AG04449 (cell line): Measurements from ENCODE around the gene DLGAP1.

Experiments
- CTCF ChIA-PET: fragments of 350-600 bp; formaldehyde crosslinking; extraction: SDS; loops from one replicate; lab custom pipeline; 2021; ENCODE audit warnings: antibody characterized with exemption; lab: Yijun Ruan, JAX
- POLR2A ChIA-PET: fragments of 400-600, 350-600 bp; formaldehyde crosslinking; extraction: SDS; loops from one replicate; lab custom pipeline; 2020; ENCODE audit warnings: antibody characterized with exemption, inconsistent platforms; lab: Yijun Ruan, JAX
- DNase-seq: peaks from one replicate; pipeline ENCODE4 v3.0.0-alpha.2; 2010; ENCODE audit warnings: low read depth, low spot score
- H3K4me3 ChIP-seq: 2 replicates; pipeline ENCODE4 v1.5.1; 2011; ENCODE audit warnings: low read depth, mild to moderate bottlenecking, control low read depth, low read length
- TF ChIP-seq, protein P1 (sequence below): IDR thresholded peaks from one replicate; pipeline ENCODE4 v1.5.1; 2011; ENCODE audit warnings: mild to moderate bottlenecking, moderate library complexity, low read length, control low read depth, inconsistent platforms; ENCODE audit not compliant: insufficient read depth; ENCODE audit errors: missing control alignments

DLGAP1 gene

DNA sequence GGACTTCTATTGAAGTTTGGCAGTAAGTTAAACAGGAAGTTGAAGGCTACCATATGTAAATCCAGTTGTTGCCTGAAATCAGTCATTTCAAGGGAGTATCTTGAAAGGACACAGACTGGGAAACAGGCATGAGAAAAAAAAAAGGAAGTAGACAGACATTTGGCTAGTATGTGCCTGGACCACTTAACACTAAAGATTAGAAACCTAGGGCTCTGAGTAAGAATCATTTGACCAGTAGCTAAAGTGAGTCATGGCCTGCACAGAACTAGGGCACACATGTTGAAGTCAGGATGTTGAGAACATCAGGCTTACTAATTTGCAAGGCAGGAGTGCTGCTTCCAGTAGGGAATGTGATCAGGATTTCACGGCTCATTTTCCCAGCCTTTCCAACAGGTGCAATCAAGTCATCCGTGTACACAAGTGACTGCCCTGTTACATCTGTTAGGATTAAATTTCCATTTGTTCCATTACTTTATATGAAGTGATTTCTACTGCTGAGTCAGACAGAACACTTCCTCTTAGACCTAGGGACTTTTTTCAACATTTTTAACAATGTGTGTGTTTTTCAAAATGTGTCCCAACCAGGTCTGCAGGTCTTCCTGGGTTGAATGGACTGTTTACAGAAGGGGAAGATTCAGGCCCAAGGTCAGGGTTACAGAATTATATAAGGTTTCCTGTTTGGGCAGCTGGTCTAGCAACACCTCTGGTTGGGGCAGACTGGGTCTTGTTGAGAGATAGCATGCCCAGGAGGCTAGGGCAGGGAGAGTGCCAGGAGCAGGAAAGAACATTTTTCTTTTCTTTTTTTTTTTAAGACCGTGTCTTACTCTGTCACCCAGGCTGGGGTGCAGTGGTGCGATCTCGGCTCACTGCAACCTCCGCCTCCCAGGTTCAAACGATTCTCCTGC is 859.5 kb downstream of the DLGAP1 start:
- CTCF ChIA-PET, result interaction anchor here (1.1 to 6.4 kb wide), 17 partner anchors 7 to 314 kb away, joined by 3 to 102 read pairs (median 6); no protein-coding TSS in a partner anchor
- H3K4me3 ChIP-seq, result peak overlapping the region; percentile 57
- DNase-seq, result peak; percentile 83
- POLR2A ChIA-PET, result interaction anchor here (0.7 to 3.7 kb wide), 6 partner anchors 8 to 147 kb away, joined by 3 to 34 read pairs (median 13); no protein-coding TSS in a partner anchor
- TF ChIP-seq, protein P1, sequence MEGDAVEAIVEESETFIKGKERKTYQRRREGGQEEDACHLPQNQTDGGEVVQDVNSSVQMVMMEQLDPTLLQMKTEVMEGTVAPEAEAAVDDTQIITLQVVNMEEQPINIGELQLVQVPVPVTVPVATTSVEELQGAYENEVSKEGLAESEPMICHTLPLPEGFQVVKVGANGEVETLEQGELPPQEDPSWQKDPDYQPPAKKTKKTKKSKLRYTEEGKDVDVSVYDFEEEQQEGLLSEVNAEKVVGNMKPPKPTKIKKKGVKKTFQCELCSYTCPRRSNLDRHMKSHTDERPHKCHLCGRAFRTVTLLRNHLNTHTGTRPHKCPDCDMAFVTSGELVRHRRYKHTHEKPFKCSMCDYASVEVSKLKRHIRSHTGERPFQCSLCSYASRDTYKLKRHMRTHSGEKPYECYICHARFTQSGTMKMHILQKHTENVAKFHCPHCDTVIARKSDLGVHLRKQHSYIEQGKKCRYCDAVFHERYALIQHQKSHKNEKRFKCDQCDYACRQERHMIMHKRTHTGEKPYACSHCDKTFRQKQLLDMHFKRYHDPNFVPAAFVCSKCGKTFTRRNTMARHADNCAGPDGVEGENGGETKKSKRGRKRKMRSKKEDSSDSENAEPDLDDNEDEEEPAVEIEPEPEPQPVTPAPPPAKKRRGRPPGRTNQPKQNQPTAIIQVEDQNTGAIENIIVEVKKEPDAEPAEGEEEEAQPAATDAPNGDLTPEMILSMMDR, result no peak

DNA sequence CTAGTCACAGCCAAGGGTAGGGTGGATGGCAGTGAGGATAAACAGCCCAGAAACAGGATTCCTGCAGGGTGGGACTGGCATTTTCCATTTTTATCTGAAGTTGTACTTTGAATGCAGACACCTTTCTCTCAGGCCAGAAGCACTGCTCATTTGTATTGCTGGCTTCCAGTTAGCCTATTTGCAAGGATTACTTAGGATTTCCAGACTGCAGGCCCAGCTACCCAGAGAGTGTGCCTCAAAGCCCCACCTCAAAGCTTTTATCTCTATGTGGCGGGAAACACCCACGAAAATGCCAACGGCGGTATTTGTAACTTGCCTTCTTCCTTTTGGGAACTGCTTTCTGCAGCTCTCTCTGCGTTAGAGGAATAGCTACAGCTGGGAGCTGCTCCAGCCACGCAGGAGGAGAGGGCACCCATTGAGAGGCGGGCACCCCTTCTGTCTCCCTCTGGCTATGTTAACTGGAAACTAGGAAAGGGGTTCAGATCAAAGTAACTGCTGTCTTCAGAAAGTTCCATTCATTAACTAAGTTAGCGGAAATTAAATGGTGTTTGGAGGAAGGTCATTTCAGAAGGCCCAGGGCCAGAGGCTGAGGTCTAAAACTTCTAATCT is 860.2 kb downstream of the DLGAP1 start:
- POLR2A ChIA-PET, result interaction anchor here (0.7 to 3.7 kb wide), 6 partner anchors 9 to 146 kb away, joined by 3 to 34 read pairs (median 13); no protein-coding TSS in a partner anchor
- TF ChIP-seq, protein P1, result no peak
- H3K4me3 ChIP-seq, result peak overlapping the region; percentile 57
- no peak for DNase-seq
- CTCF ChIA-PET, result interaction anchor here (0.7 to 6.4 kb wide), 28 partner anchors 8 to 315 kb away, joined by 3 to 102 read pairs (median 5); partner anchors contain the start of gene TGIF1

DNA sequence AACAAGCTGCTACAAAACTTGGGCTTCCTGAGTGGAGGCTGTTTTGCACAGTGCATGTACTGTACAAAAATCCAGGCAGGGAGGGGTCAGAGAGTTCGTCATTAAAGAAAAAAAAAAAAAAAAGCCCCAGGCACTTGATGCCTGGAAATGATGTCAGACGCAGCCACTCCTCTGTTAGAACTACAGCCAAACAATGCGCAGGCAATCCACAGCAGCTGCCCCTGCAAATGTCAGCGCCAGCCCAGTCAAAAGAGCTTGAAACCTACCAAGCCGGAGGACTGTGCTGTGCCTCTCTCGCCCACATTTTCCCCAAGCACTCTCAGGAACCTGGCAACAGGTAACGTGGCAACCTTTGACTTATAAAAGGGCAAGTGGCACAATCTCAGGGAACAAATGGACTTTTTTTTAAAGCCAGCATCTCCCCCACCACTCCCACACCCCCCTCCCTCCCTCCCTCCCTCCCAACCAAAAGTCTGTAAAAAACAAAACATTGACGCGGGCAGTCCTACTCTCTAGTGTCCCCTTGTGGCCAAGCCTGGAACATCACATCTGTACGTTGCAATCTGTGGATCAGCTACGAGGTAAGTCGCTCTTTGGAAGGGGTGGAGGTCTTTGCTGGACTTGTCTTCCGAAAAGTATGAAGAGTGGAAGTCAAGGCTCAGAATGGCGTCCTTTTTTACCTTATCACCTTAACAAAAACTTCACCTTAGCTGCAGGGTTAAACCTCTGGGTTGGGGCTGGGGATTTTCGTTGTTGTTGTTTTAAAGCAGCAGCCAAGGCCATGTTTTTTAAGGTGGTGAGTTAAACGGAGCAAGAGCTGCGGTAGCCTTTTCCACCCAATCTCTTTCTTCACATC is 861.0 kb downstream of the DLGAP1 start:
- ChIA-PET CTCF (interaction anchor here (0.7 to 6.4 kb wide), 29 partner anchors 9 to 315 kb away, joined by 3 to 102 read pairs (median 5); partner anchors contain the start of gene TGIF1), POLR2A (interaction anchor here (0.6 to 3.7 kb wide), 12 partner anchors 9 to 330 kb away, joined by 3 to 34 read pairs (median 4); no protein-coding TSS in a partner anchor)
- TF ChIP-seq, protein P1, result peak; percentile 89
- peak overlapping the region; percentile 64 for H3K4me3 ChIP-seq
- peak; percentile 91 for DNase-seq

DNA sequence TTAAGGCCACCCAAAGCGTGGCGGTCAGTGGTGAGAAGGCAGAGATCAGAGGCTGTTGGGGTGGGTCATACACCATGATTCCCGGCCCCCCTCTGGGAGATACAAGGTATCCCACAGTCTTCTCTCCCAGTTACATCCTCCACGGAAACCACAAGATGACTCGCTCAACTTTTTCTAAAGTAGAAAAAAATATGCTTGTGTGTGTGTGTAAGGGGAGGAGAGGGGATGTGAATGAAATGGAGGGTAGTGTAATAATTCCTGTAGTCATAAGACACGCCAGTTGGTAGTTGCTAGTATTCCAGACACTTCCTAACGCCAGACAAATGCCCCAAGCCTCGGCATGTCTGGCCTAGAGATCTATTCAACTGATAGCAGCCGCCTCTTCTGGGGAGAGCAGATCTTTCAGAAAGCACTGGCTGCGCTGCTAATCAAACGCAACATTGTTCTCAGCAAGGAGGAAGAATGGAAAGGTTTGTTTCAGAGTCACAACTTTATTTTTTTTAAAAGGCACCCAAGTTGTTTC is 861.7 kb downstream of the DLGAP1 start:
- CTCF ChIA-PET, result interaction anchor here (0.8 to 6.4 kb wide), 22 partner anchors 9 to 314 kb away, joined by 3 to 102 read pairs (median 6); partner anchors contain the start of gene TGIF1
- H3K4me3 ChIP-seq, result peak overlapping the region; percentile 32
- peak; percentile 85 for DNase-seq

DNA sequence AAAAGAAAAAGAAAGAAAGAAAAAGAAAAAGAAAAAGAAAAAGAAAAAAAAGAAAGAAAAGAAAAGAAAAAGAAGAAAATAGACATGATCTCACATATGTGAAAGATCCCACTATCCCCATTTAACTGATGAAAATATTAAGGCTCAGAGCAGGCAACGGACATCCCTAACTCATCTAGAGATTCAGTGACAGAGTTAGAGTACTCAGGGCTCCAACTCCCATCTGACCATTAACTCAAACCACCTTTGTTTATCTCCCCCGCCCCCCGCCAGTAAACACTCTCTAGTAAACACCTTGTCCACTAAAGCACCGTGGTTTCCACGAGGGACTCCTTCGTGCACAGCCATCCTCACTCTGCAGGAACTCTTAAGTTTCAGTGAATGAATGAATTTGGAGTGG is 862.2 kb downstream of the DLGAP1 start:
- ChIA-PET POLR2A (interaction anchor here (1.1 to 3.7 kb wide), 2 partner anchors 16 to 140 kb away, joined by 3 to 34 read pairs; no protein-coding TSS in a partner anchor), CTCF (interaction anchor here (0.8 to 6.4 kb wide), 6 partner anchors 10 to 265 kb away, joined by 3 to 102 read pairs (median 26); no protein-coding TSS in a partner anchor)
- TF ChIP-seq, protein P1, result no peak
- no peak for DNase-seq
- no peak overlapping the region; the same call in 1 of the 2 replicates for H3K4me3 ChIP-seq

More for the DNA sequence above, 861.7 kb downstream of the DLGAP1 start:
- POLR2A ChIA-PET, result interaction anchor here (0.9 to 3.7 kb wide), 9 partner anchors 8 to 329 kb away, joined by 3 to 34 read pairs (median 3); no protein-coding TSS in a partner anchor
- TF ChIP-seq, protein P1, result no peak
